GM23338 (cell line): ENCODE measurements around the gene SERPINB13. TPM values are rescaled to one million over a fixed set of nuclear protein-coding genes. Genes with fewer than 3 reads are reported as not detected.

Experiments used
- polyA plus RNA-seq: library from polyadenylated mRNA; unstranded; fragments of >200 nt; fragmentation: Nextera tagmentation; extraction: Ambion mirVana; gene quantifications from 2 replicates; pipeline ENCODE4 v1.2.1, GENCODE V29; 2016
- total RNA-seq: library from RNA; depleted of rRNA; stranded (reverse); fragments of >200 nt; shearing (Covaris generic); gene quantifications from 2 replicates; pipeline ENCODE4 v1.2.3, GENCODE V29; 2014; rRNA removed

The SERPINB13 gene
- total and polyA plus RNA-seq, 2 experiments from 2014 or later: not detected

Other genes with a start within 250 kb of the SERPINB13 start
- gene KDSR, start 220.1 kb upstream of the SERPINB13 start, total RNA-seq: 31.0 and 36.3 TPM in 2 replicates
- gene KDSR, start 220.1 kb upstream of the SERPINB13 start, polyA plus RNA-seq: 20.3 and 23.7 TPM in 2 replicates
- 30.2 and 34.4 TPM in 2 replicates for gene VPS4B, start 164.9 kb upstream of the SERPINB13 start, total RNA-seq
- gene VPS4B, start 164.9 kb upstream of the SERPINB13 start, polyA plus RNA-seq: 43.5 and 49.4 TPM in 2 replicates
- not detected in 2 replicates for gene SERPINB5, start 110.4 kb upstream of the SERPINB13 start, total RNA-seq
- 0.16 TPM in 1 of 2 replicates, not detected in the other for gene SERPINB5, start 110.4 kb upstream of the SERPINB13 start, polyA plus RNA-seq
- not detected in 2 replicates for gene SERPINB12, start 45.0 kb upstream of the SERPINB13 start, total RNA-seq
- gene SERPINB12, start 45.0 kb upstream of the SERPINB13 start, polyA plus RNA-seq: not detected in 2 replicates
- 1.1 and 1.2 TPM in 2 replicates for gene SERPINB4, start 56.9 kb downstream of the SERPINB13 start, total RNA-seq
- gene SERPINB4, start 56.9 kb downstream of the SERPINB13 start, polyA plus RNA-seq: 1.5 and 2.3 TPM in 2 replicates
- 0.59 TPM in 1 of 2 replicates, not detected in the other for gene SERPINB3, start 74.5 kb downstream of the SERPINB13 start, total RNA-seq
- gene SERPINB3, start 74.5 kb downstream of the SERPINB13 start, polyA plus RNA-seq: 0.27 and 0.33 TPM in 2 replicates
- not detected in 2 replicates for gene SERPINB11, start 115.6 kb downstream of the SERPINB13 start, total RNA-seq
- gene SERPINB11, start 115.6 kb downstream of the SERPINB13 start, polyA plus RNA-seq: not detected in 2 replicates
- gene SERPINB7, start 188.1 kb downstream of the SERPINB13 start, total RNA-seq: not detected in 2 replicates
- not detected in 2 replicates for gene SERPINB7, start 188.1 kb downstream of the SERPINB13 start, polyA plus RNA-seq